Effector memory CD8-positive, alpha-beta T cell (primary cell): ENCODE measurements around the gene PDC.

Experiments used
- ATAC-seq: fragments of 150-1000 bp; cut with Tn5 transposase; replicated peaks from 2 replicates; pipeline ENCODE4 v1.10.0; 2021; ENCODE audit warnings: mild to moderate bottlenecking, moderate library complexity
- DNase-seq, 3 experiments: peaks; one replicate each; pipeline ENCODE4 v3.0.0; 2021
- H3K27ac Mint-ChIP-seq, 2 donors: one replicate each; pipeline ENCODE4 v1.8.0; 2022; ENCODE audit warnings: mild to moderate bottlenecking in 2 of 2, mixed read lengths in 2 of 2, moderate library complexity in 2 of 2
- H3K27me3 Mint-ChIP-seq, 2 donors: one replicate each; pipeline ENCODE4 v1.8.0; 2022; ENCODE audit warnings: mixed read lengths in 2 of 2
- H3K36me3 Mint-ChIP-seq: one replicate; pipeline ENCODE4 v1.8.0; 2022; ENCODE audit warnings: mild to moderate bottlenecking, moderate library complexity, mixed read lengths; ENCODE audit not compliant: insufficient read depth
- H3K4me1 Mint-ChIP-seq, 2 donors: one replicate each; pipeline ENCODE4 v1.8.0; 2022; ENCODE audit warnings: low read depth in 2 of 2, mixed read lengths in 2 of 2
- H3K4me3 Mint-ChIP-seq, 2 donors: one replicate each; pipeline ENCODE4 v1.8.0; 2022; ENCODE audit warnings: mild to moderate bottlenecking in 2 of 2, mixed read lengths in 2 of 2, moderate library complexity in 2 of 2
- H3K9me3 Mint-ChIP-seq, 2 donors: one replicate each; pipeline ENCODE4 v1.8.0; 2022; ENCODE audit warnings: mixed read lengths in 2 of 2
- total RNA-seq, 9 experiments: gene quantifications; one replicate each; lab custom pipeline; 2026; lab: John Stamatoyannopoulos, UW

The PDC gene
- total RNA-seq, result 0 reads per million in 9 experiments

DNA sequence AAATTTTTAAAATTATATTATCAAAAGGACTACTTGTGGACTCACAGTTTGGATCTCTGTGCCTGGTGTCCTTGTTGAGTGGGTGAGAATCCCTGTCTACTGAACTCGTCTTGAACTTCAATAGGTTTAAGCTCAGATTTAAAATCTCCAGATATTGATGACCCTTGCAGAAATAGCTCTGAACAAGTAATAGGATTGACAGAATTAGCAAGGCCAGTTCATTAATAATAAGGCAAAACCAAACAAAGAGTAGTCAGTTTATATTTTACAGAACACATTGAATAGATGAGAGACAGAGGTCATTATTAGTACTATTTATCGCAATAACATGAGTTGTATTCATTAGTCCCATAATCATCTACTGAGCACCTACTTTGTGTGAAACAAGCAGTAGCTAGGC lies at the start of gene PDC:
Gene PDC (minus strand): TSS at position 101 of the 400 bp plus-strand sequence. CDS start 11,655 bp downstream, outside the sequence.
- no peaks in the 10 kb centered on the region for H3K4me1 Mint-ChIP-seq
- no peak within 1 kb of the TSS for H3K27ac Mint-ChIP-seq
- no peaks in the 10 kb centered on the region for H3K9me3 Mint-ChIP-seq
- H3K4me3 Mint-ChIP-seq, result no peak within 1 kb of the TSS
- H3K27me3 Mint-ChIP-seq, result peaks cover 3 to 6% of the 10 kb centered on the region in 2 donors
- no peaks in the 10 kb centered on the region for H3K36me3 Mint-ChIP-seq
- no peak for ATAC-seq
- DNase-seq, result no peak

DNA sequence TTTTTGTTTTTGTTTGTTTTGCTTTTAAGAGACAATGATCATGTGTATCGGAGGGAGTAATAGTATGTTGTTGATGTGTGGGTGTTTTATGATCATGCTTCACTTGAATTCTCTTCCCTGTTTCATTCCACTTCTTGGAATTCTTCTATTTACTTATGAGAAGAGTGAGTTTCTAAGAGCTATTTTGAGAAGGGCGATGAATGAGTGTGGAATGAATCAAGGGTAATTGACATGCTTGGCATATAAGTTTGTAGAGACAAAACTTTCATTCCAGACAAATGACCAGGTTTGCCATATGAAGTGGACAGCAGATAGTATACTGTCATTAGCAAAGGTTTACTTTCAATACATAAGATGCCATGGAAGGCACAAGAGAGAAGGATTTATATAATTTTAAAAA lies 42.3 kb upstream of the PDC start:
- Mint-ChIP-seq H3K4me1 (no peaks in the 10 kb centered on the region), H3K27ac (no peak overlapping the region), H3K4me3 (no peak overlapping the region), H3K36me3 (no peaks in the 10 kb centered on the region), H3K27me3 (no peaks in the 10 kb centered on the region), H3K9me3 (peaks cover 0 to 12% of the 10 kb centered on the region in 2 donors)
- ATAC-seq (no peak), DNase-seq (no peak)

- Mint-ChIP-seq H3K4me1 (no peaks in the 10 kb centered on the region), H3K27me3 (no peaks in the 10 kb centered on the region), H3K4me3 (no peak overlapping the region), H3K9me3 (peaks cover 0 to 12% of the 10 kb centered on the region in 2 donors), H3K36me3 (peaks cover 2% of the 10 kb centered on the region), H3K27ac (no peak overlapping the region)
- ATAC-seq (no peak), DNase-seq (no peak)
Measured at GRCh38 chr1:186502087-186502486, 41.2 kb upstream of the PDC start.

DNA sequence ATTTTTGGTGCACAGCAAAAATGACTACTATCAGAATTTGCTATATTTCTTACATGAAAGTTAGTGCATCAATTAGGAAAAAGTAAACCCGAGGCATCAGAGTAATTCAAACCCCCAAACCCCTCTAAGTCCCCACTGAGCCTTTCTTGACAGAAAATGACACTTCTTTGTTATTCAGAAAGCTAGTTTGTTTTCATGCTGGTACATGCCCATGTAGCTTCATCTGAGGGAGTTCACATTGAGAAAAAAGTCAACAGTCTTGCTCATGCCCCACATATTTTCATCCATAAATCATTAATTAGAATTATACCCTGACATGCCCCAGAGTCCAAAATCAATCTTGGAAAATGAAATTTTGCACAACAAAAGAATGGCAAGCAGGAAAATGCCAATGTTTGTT lies 39.9 kb upstream of the PDC start:
- ATAC-seq (no peak), DNase-seq (no peak)
- no peak overlapping the region for H3K27ac Mint-ChIP-seq
- no peaks in the 10 kb centered on the region for H3K4me1 Mint-ChIP-seq
- no peaks in the 10 kb centered on the region for H3K27me3 Mint-ChIP-seq
- H3K9me3 Mint-ChIP-seq, result peaks cover 0 to 8% of the 10 kb centered on the region in 2 donors
- no peak overlapping the region for H3K4me3 Mint-ChIP-seq
- H3K36me3 Mint-ChIP-seq, result peaks cover 3% of the 10 kb centered on the region

DNA sequence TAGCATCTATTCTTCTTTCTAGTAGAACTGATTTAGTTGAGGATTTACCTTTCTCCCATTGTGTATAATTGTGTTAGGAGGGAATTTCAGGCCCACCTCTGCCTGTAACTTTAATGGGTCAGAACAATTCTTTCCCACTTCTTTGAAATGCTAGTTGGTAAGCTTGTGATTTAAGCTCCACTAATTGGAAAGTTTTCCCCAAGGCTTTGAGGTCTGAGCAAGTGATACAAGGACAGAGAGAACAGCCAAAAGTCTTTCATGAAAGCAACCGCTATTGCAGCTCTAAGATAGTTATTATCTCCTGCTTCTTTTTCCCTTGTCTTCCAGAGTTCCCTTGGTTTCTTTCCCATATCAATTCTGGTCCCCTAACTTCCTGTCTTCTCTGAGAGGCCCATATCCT lies 38.7 kb upstream of the PDC start:
- no peaks in the 10 kb centered on the region for H3K4me1 Mint-ChIP-seq
- DNase-seq, result no peak
- H3K36me3 Mint-ChIP-seq, result peaks cover 3% of the 10 kb centered on the region
- H3K4me3 Mint-ChIP-seq, result no peak overlapping the region
- H3K27ac Mint-ChIP-seq, result no peak overlapping the region
- H3K9me3 Mint-ChIP-seq, result peaks cover 0 to 4% of the 10 kb centered on the region in 2 donors
- H3K27me3 Mint-ChIP-seq, result no peaks in the 10 kb centered on the region
- no peak for ATAC-seq

DNA sequence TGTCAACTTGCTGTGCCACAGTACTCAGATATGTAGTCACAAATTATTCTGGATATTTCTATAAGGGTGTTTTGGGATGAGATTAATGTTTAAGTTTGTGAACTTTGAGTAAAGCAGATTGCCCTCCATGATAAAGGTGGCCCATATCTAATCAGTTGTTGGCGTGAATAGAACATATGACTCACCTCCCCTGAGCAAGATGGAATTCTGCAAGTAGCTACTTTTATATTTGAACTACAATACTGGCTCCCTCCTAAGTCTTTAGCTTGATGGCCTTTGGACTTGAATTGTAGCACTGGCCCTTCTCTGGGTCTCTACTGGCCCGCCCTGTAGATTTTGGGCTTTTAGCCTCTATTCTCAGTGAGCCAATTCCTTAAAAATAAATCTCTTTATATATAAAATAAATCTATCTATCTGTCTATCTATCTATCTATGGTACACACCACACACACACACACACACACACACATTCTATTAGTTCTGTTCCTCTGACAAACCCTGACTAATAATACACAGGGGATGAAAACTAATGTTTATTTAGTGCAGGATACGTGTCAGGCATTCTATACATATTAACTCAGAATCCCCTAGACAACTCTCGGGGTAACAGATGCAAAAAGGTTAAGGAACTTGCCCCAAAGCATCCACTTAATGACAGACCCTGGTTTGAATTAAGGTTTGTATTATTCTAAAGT lies 37.9 kb upstream of the PDC start:
- Mint-ChIP-seq H3K27me3 (no peaks in the 10 kb centered on the region), H3K9me3 (no peaks in the 10 kb centered on the region), H3K36me3 (peaks cover 3% of the 10 kb centered on the region), H3K4me3 (no peak overlapping the region), H3K27ac (no peak overlapping the region), H3K4me1 (no peaks in the 10 kb centered on the region)
- no peak for DNase-seq
- no peak for ATAC-seq

DNA sequence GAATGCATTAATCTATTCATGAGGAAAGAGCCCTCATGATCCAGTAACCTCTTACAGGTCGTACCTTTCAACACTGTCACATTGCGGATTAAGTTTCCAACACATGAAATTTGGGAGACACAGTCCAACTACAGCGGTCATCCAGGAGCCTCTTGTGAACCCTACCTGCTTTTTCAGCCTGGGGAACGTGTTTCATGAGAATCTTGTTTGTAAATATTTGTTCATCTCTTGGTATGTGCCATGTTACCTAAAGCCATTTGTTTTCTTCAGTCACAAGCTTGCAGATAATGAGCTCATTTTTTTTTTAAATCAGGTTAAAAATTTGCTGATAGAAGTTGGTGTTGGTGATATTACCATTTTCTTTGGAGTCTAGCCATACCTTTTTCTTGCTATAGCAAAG lies 37.2 kb upstream of the PDC start:
- Mint-ChIP-seq H3K4me1 (no peaks in the 10 kb centered on the region), H3K27me3 (no peaks in the 10 kb centered on the region), H3K4me3 (no peak overlapping the region), H3K27ac (no peak overlapping the region), H3K36me3 (peaks cover 3% of the 10 kb centered on the region), H3K9me3 (no peaks in the 10 kb centered on the region)
- DNase-seq (no peak), ATAC-seq (no peak)

- Mint-ChIP-seq H3K36me3 (peaks cover 3% of the 10 kb centered on the region), H3K4me3 (no peak overlapping the region), H3K27ac (no peak overlapping the region), H3K9me3 (no peaks in the 10 kb centered on the region), H3K4me1 (no peaks in the 10 kb centered on the region), H3K27me3 (no peaks in the 10 kb centered on the region)
- no peak for DNase-seq
- no peak for ATAC-seq
Measured at GRCh38 chr1:186497651-186498050, 36.7 kb upstream of the PDC start.

GRCh38 chr1:186496171-186496851 lies 35.4 kb upstream of the PDC start:
- Mint-ChIP-seq H3K4me1 (no peaks in the 10 kb centered on the region), H3K9me3 (no peaks in the 10 kb centered on the region), H3K4me3 (no peak overlapping the region), H3K36me3 (peaks cover 3% of the 10 kb centered on the region), H3K27me3 (no peaks in the 10 kb centered on the region), H3K27ac (no peak overlapping the region)
- ATAC-seq, result no peak
- DNase-seq, result no peak

GRCh38 chr1:186494832-186495271 lies 33.9 kb upstream of the PDC start:
- Mint-ChIP-seq H3K36me3 (peaks cover 3% of the 10 kb centered on the region), H3K27me3 (no peaks in the 10 kb centered on the region), H3K27ac (no peak overlapping the region), H3K4me3 (no peak overlapping the region), H3K4me1 (no peaks in the 10 kb centered on the region), H3K9me3 (no peaks in the 10 kb centered on the region)
- DNase-seq (no peak), ATAC-seq (no peak)

DNA sequence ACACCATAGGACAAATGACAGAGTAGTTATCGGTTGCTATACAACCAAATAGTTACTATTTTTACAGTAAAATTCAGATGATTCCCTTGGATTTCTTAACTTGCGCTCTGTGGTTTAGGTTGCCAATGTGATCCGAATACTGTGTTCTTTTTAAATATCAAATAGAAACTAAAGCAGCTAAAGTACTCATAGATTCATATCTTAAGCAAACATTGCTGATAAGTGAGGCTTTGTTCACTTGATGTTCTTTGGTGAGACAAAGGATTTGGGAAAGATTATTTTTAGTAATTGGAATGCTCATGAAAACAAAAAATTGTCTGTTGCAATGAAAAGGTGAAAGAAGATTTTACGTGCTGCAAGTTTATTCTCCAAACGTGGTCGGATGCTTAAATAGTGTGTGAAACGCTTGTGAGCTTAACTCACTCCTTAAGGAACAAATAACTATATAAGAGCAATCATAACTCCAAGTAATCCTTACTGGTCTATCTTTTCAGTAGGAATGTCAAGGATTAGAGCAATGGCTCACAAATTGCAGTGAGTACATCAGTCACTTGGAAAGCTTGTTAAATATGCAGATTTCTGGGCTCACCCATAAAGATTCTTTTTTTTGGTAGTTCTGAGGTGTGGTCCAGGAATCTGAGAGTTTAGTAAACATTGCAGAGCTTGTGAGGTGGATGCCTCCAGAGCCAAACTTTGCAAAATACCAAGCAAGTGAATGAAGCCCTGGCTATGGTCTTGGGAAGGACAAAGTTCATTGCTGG lies 31.8 kb upstream of the PDC start:
- no peak overlapping the region for H3K27ac Mint-ChIP-seq
- peaks cover 3% of the 10 kb centered on the region for H3K36me3 Mint-ChIP-seq
- H3K27me3 Mint-ChIP-seq, result no peaks in the 10 kb centered on the region
- H3K4me1 Mint-ChIP-seq, result no peaks in the 10 kb centered on the region
- H3K4me3 Mint-ChIP-seq, result no peak overlapping the region
- DNase-seq (no peak), ATAC-seq (no peak)
- H3K9me3 Mint-ChIP-seq, result no peaks in the 10 kb centered on the region

DNA sequence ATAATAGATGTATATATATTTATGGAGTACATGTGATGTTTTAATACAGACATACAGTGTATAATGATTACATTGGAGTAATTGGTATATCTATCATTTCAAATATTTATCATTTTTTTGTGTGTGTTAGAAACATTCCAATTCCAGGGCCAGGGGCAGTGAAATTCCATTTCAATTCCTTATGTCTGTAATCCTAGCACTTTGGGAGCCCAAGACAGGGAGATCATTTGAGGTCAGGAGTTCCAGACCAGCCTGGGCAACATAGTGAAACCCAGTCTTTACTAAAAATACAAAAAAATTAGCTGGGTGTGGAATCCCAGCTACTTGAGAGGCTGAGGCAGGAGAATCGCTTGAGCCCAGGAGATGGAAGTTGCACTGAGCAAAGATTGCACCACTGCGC lies 30.4 kb upstream of the PDC start:
- no peak for ATAC-seq
- H3K9me3 Mint-ChIP-seq, result no peaks in the 10 kb centered on the region
- no peak overlapping the region for H3K27ac Mint-ChIP-seq
- H3K27me3 Mint-ChIP-seq, result no peaks in the 10 kb centered on the region
- no peak for DNase-seq
- no peaks in the 10 kb centered on the region for H3K36me3 Mint-ChIP-seq
- no peak overlapping the region for H3K4me3 Mint-ChIP-seq
- no peaks in the 10 kb centered on the region for H3K4me1 Mint-ChIP-seq

DNA sequence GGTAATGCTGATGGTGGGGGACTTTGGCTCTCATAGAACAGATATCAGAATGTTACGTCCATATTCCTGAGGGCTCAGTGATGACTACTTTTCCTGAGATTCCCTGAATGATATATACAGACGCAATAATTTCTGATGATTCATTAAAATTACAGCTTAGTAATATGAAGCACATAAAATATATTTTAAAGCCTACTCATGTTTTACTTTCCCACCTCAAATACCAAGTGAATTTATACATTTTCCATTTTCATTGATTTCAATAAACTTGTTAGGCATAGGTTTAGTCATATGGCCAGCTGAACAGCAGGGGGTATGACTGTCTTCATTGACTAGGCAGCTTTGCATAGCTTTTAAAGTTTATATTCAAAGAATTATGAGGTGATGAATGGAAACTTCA lies 26.2 kb upstream of the PDC start:
- no peaks in the 10 kb centered on the region for H3K9me3 Mint-ChIP-seq
- no peaks in the 10 kb centered on the region for H3K4me1 Mint-ChIP-seq
- H3K4me3 Mint-ChIP-seq, result no peak overlapping the region
- no peaks in the 10 kb centered on the region for H3K27me3 Mint-ChIP-seq
- H3K27ac Mint-ChIP-seq, result no peak overlapping the region
- no peaks in the 10 kb centered on the region for H3K36me3 Mint-ChIP-seq
- DNase-seq (no peak), ATAC-seq (no peak)

DNA sequence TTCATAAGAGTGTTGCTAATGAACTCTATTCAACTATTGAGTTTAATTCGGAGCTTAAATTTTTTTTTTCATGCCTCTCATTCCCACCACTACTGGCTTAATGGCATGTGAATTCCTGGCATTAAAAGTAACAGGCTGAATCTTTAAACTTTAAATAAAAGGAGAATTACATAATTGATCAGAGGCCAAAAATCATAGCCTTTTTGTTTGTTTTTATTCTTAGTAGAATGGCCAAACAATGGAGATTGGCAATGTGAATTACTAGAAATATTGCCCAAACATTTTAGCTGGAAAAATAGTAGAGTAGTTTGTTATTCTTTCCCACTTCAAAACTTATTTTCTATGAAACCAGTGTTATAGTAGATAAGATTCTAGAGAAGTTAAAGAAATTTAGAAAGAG lies 25.1 kb upstream of the PDC start:
- no peaks in the 10 kb centered on the region for H3K36me3 Mint-ChIP-seq
- no peak overlapping the region for H3K4me3 Mint-ChIP-seq
- H3K9me3 Mint-ChIP-seq, result no peaks in the 10 kb centered on the region
- ATAC-seq, result no peak
- no peaks in the 10 kb centered on the region for H3K4me1 Mint-ChIP-seq
- H3K27me3 Mint-ChIP-seq, result no peaks in the 10 kb centered on the region
- DNase-seq, result no peak
- H3K27ac Mint-ChIP-seq, result no peak overlapping the region
